ENCODE results near the gene MUC5B.

DNA sequence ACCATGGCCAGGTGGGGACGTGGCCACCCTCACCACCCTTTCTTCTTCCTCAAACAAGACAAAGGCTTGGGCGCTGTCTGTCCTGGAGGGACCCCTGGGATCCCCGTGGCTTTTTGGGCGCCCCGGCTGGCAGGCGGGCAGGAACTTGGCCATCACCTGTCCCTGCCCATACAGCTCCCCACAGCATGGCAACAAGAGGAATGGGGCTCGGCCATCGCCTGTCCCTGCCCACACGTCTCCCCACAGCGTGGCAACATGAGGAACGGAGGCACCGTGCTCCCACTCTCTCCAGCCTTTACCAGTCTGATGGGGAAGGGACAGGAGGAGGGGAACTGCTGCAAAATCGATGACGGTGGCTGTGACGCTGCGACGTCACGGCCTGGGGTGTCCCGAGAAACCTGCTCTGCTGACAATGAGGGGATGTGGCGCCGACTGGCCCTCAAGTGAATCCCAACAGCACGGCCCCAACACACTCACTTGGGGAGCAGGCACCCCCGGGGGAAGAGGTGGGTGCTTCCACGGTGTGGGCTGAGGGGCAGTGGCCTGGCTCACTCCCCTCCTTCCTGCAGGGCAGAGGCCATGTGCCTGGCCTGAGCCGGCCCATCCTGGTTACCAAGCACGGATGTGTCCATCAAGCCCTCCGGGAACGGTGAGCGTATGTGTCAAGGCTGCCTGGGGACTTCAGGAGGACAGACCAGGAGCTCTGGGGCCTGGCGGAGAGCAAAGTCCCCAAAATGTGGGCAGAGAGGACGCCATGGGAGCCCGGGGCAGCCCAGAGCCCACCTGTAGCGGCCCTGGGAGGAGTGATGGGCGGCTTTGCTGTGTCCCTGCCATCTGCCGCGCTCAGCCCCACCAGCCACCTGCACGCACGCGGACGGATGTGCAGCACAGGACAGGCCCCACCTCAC is 56.2 kb downstream of the MUC5B start:
- TF ChIP-seq GATA2 (IDR thresholded peaks at IDR 0.05; ENCODE audit: low read depth, low read length) (no peak), GATA3 (IDR thresholded peaks at IDR 0.05; ENCODE audit: low read depth, low read length) (no peak)
